HUES48 (cell line): ENCODE results near the gene ADGB.

Experiments used
- H3K27ac ChIP-seq: one replicate; pipeline ENCODE4 v1.7.0; 2013; ENCODE audit warnings: low read depth, low read length, inconsistent platforms
- H3K27me3 ChIP-seq: 2 replicates; pipeline ENCODE4 v1.6.1; 2013; ENCODE audit warnings: mild to moderate bottlenecking, low read length; ENCODE audit not compliant: control insufficient read depth, insufficient read depth
- H3K36me3 ChIP-seq: 2 replicates; pipeline ENCODE4 v1.6.1; 2013; ENCODE audit warnings: low read length; ENCODE audit not compliant: control insufficient read depth, insufficient read depth
- H3K4me1 ChIP-seq: 2 replicates; pipeline ENCODE4 v1.6.1; 2013; ENCODE audit warnings: mild to moderate bottlenecking, low read length; ENCODE audit not compliant: control insufficient read depth, insufficient read depth
- H3K4me3 ChIP-seq: 2 replicates; pipeline ENCODE4 v1.5.1; 2013; ENCODE audit warnings: mild to moderate bottlenecking, low read depth, low read length
- H3K9ac ChIP-seq: 2 replicates; pipeline ENCODE4 v1.6.1; 2013; ENCODE audit warnings: mild to moderate bottlenecking, low read depth, low read length, moderate library complexity
- H3K9me3 ChIP-seq: 2 replicates; pipeline ENCODE4 v1.6.1; 2013; ENCODE audit warnings: low read length; ENCODE audit not compliant: control insufficient read depth, insufficient read depth

Gene ADGB

DNA sequence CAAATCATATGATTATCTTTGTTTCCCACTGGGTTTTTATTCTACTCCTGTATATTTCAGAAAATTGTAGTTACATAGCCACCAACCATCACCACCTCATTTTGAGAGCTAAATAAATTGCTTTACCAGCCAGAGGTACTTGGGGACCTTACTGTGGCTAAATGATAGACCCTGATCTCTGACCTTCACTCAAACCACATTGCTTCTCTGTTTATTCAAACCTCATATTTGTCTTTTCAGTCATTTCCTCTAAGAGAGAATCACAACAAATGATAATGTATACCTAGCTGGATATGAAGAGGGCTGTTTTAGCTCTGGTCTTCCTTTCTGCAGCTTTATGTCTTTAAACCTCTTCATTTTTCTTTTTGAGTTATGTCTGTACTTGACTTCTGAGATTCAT lies 142.8 kb downstream of the ADGB start:
- H3K4me3 ChIP-seq: no peak overlapping the region
- no peak overlapping the region for H3K27ac ChIP-seq
- H3K27me3 ChIP-seq: no peaks in the 10 kb centered on the region
- H3K9me3 ChIP-seq: no peaks in the 10 kb centered on the region
- no peaks in the 10 kb centered on the region for H3K36me3 ChIP-seq
- no peak overlapping the region for H3K9ac ChIP-seq
- H3K4me1 ChIP-seq: no peaks in the 10 kb centered on the region

DNA sequence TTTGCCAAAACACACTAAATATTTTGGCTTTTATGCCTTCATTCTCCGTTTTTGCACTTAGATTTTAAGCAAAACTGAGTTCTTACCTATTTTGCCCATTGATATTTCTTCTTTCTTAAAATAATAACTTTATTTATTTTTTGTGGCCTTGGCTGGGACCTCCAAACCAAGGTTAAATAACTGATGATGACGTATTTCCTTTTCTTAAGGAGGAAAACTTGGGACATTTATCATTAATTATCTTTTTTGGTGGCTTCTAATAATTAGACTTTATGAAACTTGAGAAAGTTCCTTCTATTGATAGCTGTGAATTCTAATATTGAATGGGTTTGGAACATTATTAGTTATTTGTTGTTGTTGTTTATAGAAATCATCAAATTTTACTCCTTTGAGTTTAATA lies 154.5 kb downstream of the ADGB start:
- no peak overlapping the region for H3K4me3 ChIP-seq
- no peaks in the 10 kb centered on the region for H3K27me3 ChIP-seq
- H3K9me3 ChIP-seq: no peaks in the 10 kb centered on the region
- no peak overlapping the region for H3K27ac ChIP-seq
- no peaks in the 10 kb centered on the region for H3K36me3 ChIP-seq
- no peaks in the 10 kb centered on the region for H3K4me1 ChIP-seq
- H3K9ac ChIP-seq: no peak overlapping the region

- H3K9me3 ChIP-seq: no peaks in the 10 kb centered on the region
- no peaks in the 10 kb centered on the region for H3K4me1 ChIP-seq
Measured at GRCh38 chr6:146767632-146768031, 168.9 kb downstream of the ADGB start.

GRCh38 chr6:146768722-146769121 lies 169.9 kb downstream of the ADGB start:
- Histone ChIP-seq H3K27ac (no peak overlapping the region), H3K36me3 (no peaks in the 10 kb centered on the region), H3K9ac (no peak overlapping the region), H3K4me3 (no peak overlapping the region), H3K9me3 (no peaks in the 10 kb centered on the region), H3K4me1 (no peaks in the 10 kb centered on the region), H3K27me3 (no peaks in the 10 kb centered on the region)

More at GRCh38 chr6:146767632-146768031, 168.9 kb downstream of the ADGB start:
- no peak overlapping the region for H3K4me3 ChIP-seq
- H3K27ac ChIP-seq: no peak overlapping the region
- H3K36me3 ChIP-seq: no peaks in the 10 kb centered on the region
- H3K9ac ChIP-seq: no peak overlapping the region
- no peaks in the 10 kb centered on the region for H3K27me3 ChIP-seq

- Histone ChIP-seq H3K27me3 (no peaks in the 10 kb centered on the region), H3K9ac (no peak overlapping the region), H3K36me3 (no peaks in the 10 kb centered on the region), H3K4me3 (no peak overlapping the region), H3K9me3 (no peaks in the 10 kb centered on the region), H3K4me1 (no peaks in the 10 kb centered on the region), H3K27ac (no peak overlapping the region)
Measured at GRCh38 chr6:146770275-146770964, 171.6 kb downstream of the ADGB start.

- Histone ChIP-seq H3K4me3 (no peak overlapping the region), H3K27me3 (no peaks in the 10 kb centered on the region)
Measured at GRCh38 chr6:146770965-146771735, 172.4 kb downstream of the ADGB start.

GRCh38 chr6:146775220-146775619 lies 176.4 kb downstream of the ADGB start:
- H3K9ac ChIP-seq: no peak overlapping the region
- H3K27ac ChIP-seq: no peak overlapping the region
- H3K9me3 ChIP-seq: no peaks in the 10 kb centered on the region
- no peaks in the 10 kb centered on the region for H3K36me3 ChIP-seq
- no peaks in the 10 kb centered on the region for H3K27me3 ChIP-seq
- no peaks in the 10 kb centered on the region for H3K4me1 ChIP-seq
- no peak overlapping the region for H3K4me3 ChIP-seq

More at GRCh38 chr6:146770965-146771735, 172.4 kb downstream of the ADGB start:
- Histone ChIP-seq H3K4me1 (no peaks in the 10 kb centered on the region), H3K36me3 (no peaks in the 10 kb centered on the region), H3K27ac (no peak overlapping the region), H3K9me3 (no peaks in the 10 kb centered on the region), H3K9ac (no peak overlapping the region)

- no peaks in the 10 kb centered on the region for H3K27me3 ChIP-seq
- no peaks in the 10 kb centered on the region for H3K36me3 ChIP-seq
- H3K9ac ChIP-seq: no peak overlapping the region
- H3K9me3 ChIP-seq: no peaks in the 10 kb centered on the region
- H3K4me3 ChIP-seq: no peak overlapping the region
- H3K4me1 ChIP-seq: peaks cover 11% of the 10 kb centered on the region; the same call in 1 of the 2 replicates
- H3K27ac ChIP-seq: no peak overlapping the region
Measured at GRCh38 chr6:146781836-146782235, 183.1 kb downstream of the ADGB start.

DNA sequence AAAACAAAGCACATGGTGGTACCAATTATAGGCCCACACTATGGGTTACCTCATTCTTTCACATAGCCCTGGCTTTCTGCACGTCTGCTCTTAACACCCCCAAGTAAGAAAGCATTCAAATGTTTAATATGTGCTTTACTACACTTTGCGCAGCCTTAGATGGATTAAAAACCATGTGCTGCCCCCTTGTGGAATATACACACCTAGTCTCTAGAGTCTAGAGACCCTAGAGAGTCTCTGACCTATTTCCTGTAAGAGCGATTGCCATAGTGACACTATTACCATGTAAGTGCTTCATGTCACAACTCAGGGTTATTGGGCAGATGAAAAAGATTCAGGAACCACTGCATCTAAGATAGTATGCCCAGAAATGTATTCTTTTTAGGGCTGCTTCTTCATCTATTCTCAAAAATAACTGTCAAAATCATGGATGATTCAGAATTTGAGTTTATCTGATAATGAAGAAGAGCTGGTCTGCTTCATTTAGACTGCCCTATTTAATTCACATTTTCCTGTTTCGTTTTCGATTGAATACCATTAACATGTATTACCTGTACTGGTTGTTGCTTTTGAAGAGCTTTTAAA lies 186.3 kb downstream of the ADGB start:
- no peaks in the 10 kb centered on the region for H3K36me3 ChIP-seq
- H3K27me3 ChIP-seq: no peaks in the 10 kb centered on the region
- no peak overlapping the region for H3K27ac ChIP-seq
- H3K4me3 ChIP-seq: no peak overlapping the region
- H3K9me3 ChIP-seq: no peaks in the 10 kb centered on the region
- H3K4me1 ChIP-seq: peaks cover 11% of the 10 kb centered on the region; the same call in 1 of the 2 replicates
- no peak overlapping the region for H3K9ac ChIP-seq

GRCh38 chr6:146787876-146788508 lies 189.2 kb downstream of the ADGB start:
- Histone ChIP-seq H3K4me1 (peaks cover 11% of the 10 kb centered on the region; the same call in 1 of the 2 replicates), H3K27ac (no peak overlapping the region), H3K9ac (no peak overlapping the region), H3K4me3 (no peak overlapping the region), H3K9me3 (peaks cover 3% of the 10 kb centered on the region; the same call in 1 of the 2 replicates), H3K27me3 (no peaks in the 10 kb centered on the region), H3K36me3 (no peaks in the 10 kb centered on the region)
